ENCODE measurements around the gene DNM3.

DNM3 gene

DNA sequence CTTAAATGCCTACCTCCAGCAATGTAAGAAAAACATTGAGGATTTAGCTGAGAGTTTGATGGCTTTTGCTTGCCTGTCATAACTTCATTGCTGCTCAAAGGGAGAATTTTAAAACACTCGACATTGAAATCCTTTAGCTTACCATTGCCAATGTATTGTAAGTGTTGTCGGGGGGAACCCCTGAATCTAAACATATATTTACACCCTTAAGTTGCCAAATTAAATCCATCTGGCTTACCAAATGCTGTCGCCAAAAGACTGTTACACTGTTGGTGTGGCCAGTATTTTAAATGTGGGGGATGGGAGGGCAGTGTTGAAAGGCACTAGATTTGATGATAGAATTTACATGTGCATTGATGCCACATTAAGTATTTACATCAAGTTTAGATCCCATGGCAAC is 554.3 kb downstream of the DNM3 start:
- no peak for DNase-seq (ENCODE audit: low spot score)

DNA sequence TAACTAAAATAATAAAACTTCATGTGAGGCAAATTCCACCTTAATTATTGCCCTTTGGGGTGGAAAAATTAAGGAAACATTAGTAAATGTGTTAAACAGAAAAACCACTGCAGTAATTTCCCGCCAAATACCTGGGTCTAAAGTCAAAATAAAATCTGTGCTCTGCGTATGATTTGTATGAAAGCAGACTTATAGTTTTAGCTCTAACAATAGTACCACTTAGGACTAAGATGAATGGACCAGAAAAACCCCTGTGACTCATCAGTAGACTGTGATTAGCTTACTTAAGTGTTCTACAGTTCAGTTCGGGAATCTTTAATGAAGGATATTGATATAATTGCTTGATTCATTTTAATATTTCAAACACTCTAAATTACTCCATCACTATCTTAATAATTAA is 555.9 kb downstream of the DNM3 start:
- DNase-seq (ENCODE audit: low spot score), result peak; percentile 86

DNA sequence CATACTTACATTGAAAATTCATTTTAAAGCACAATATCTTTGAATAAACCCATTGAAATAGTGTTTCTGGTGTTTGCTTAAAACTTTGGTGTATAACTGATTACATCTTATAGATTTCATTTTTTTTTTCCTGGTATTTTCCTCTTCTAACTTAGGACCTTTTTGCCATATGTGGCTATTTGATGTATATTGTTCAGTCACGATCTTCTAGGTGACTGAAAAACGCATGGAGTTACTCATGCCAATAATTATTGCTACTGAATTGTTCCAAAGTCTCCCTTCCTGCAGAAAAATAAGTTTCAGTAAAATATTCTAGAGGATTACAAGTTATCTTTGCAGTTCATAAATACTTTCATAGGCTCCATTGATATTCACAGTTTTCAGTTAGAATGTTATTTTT is 556.3 kb downstream of the DNM3 start:
- DNase-seq (ENCODE audit: low spot score), result no peak

DNA sequence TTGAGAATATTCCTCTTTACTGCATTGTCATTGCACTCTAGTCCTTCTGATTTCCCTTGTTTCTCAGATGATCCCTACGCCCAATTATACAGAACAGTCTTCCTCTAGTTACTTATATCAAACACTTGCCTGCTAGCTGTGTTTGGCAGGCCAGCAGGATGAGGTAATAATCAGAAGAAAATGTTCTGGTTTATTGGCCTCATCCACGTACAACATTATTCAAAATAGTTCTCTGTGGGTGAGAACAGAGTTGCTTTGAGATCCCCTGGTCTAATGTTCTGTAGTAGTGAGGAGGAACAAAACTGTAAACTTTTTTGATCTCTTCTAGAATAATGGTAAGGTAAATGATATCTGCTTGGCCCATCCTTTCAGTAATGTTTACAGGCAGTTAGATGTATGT is 556.9 kb downstream of the DNM3 start:
- no peak for DNase-seq (ENCODE audit: low spot score)

DNA sequence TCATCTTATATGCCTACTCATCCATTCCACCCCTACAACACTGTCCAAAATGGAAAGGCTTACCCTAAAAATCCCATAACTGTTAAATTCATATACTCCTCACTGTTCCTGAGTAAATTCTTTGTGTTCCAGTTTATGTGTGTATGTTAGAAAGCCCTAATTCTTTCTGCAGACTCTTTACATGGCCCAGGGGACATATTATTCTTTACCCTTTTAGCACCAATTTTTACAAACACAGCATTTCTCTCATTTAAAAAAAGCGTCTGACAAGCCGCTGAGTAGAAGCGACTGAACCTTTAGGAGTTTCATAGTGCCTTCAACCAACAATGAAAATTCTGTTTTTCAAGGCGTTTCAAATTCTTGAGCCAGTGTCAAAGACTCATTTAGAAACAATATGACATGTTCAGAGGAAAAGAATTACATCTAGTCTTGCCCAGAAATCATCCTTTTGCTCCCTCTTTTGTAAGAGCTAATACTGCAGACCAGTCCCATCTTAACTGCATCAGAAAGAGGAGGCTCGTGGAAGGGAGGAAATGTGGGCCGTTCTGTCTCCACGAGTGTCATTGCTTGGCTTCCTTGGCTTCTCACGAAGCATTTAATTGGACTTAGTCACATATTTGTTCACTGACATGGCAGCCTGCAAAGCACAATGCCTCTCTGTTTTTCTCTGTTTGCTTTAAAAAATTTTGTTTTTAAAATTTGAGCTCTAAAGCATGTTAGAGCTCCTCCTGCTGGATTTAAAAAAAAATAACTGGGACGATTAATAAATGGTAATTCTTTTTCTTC is 557.9 kb downstream of the DNM3 start:
- DNase-seq (ENCODE audit: low spot score), result peak; percentile 95

DNA sequence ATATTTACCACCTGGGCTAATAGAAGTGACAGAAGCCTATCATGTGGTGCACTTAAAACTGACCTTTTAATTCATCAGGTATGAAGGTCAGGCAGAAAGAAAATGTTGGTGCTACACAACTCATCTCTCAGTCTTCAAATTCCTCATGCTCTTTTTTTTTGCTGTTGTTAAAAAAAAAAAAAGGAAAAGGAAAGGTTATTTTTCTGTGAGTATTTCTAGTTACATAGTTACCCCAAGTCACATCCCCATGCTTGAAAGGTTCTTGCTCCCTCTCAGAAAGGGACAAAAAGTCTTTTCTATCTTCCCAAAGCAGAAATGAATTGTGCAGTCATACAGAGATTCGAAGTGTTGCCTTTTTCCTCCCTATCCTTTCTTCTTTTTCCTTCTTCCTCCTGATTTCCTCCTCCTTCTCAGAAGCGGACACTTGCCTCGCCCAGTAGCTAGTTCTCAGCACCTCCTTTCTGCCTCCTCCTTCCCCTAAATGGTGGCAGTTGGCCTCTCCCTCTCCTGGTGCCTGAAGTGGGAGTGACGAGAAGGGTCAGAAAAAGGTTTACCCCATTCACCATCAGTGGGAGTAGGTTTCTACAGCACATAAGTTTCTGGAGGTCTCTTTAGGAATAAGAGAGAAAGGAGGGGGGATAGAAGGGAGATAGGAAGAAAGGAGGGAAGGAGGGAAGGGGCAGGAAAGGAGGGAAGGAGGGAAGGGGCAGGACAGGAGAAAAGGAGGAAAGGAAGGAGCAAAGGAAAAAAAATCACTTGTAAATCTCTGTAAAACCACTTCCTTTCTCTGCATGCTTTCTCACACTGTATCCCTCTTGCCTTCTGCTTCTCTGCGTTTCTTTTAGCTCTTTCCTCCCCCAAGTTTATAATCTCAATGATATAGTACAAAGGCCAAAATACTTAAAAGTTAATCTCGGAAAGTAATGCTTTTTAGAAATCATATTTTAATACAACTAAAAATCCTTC is 558.7 kb downstream of the DNM3 start:
- no peak for DNase-seq (ENCODE audit: low spot score)

DNA sequence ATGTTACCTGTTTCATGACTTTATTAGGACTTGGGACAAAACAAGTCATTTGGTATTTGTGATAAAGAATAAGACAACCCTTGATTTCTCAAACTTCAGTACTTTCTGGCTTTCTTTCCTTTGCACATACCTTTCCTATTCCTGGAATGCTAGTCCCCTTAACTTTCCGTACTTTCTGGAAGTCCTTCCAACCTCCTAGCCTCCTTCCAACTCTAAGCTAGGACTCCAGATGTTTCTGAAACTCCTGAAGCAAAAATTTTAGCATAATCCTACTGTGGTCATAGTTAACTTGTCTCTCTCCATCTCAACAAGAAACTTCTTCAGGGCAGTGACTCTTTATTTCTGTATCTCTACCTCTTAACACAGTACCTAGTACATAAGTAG is 559.4 kb downstream of the DNM3 start:
- no peak for DNase-seq (ENCODE audit: low spot score)

DNA sequence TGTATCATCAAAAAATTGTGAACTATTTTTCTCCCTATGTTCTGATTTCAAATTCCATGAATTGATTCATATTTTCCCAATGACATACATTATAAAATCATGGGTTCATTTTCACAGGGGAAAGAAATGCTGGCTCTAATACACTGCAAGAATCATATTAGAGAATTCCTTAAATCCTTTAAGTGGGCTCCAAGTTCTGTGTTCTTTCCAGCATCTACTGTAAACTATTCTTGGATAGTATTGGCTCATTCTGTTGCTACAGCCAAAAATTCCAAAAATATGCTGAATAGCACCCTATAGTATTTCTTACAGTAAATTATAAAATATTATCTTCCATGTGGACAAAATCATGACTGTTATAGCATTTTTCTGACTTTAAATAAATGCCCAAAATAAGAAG is 560.2 kb downstream of the DNM3 start:
- DNase-seq (ENCODE audit: low spot score), result no peak

DNA sequence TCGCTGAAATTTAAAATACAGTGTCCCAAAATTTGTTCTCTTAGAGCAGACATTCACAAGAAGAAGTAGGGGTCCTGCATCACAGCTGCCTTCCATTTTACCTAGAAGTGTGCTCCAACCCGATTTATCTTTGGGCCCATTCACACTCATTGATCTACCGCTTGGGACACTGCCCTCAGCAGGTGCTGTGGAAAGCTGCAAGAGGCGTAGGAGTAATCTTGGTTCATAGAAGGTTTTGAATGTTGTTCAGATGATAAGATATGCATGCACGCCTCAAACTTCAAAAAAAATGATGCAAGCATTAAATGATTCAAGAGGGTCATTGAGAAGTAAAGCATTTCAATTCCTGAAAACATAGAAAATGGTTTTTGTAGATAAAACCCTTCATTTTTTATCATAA is 560.6 kb downstream of the DNM3 start:
- DNase-seq (ENCODE audit: low spot score), result no peak

DNA sequence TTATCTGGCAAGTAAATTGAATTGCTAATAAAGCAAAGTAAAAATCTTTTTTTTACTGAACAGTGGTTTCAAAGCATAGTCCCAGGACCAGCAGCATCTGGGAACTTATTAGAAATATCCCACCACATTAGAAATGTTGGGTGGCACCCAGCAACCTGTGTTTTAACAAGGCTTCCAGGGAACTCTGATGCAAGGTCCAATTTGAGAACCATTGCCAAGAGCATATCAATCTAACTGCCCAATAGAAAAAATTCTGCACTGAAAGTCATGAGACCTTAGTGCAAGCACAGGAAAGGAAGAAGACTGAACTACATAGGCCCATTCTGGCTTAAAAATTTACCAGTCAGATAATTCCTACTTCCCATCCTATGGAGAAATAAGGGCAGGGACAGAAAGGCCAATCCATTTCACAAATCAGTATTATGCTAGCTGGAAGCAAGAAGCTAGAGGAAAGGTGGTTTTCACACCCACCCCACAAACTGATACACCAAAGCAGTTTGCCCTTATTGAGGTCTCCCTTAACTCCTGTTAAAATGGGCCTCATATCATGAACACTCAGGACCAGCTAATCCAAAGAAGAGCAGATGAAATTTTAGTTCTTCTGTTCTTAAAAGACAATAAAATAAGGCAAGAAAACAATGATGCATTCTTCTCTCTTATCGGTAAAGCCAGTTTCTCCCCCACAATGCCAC is 561.7 kb downstream of the DNM3 start:
- no peak for DNase-seq (ENCODE audit: low spot score)

DNA sequence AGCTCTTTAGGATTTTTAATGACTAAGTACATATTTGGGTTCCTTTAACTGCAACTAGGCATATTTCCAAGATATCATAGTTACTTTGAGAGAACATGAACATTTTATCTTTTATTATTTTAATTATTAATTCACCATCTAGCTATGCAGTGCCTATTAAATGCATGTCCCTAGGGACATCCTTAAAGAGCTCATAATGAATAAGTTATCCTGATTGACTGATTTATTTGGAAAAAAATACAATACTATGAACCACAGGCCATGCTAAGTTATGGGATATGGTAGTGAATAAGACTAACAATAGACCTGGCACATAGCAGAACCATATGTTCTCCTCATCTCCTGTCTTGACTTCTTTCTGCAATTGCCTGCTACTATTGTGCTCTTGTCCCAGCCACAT is 562.8 kb downstream of the DNM3 start:
- DNase-seq (ENCODE audit: low spot score), result no peak

DNA sequence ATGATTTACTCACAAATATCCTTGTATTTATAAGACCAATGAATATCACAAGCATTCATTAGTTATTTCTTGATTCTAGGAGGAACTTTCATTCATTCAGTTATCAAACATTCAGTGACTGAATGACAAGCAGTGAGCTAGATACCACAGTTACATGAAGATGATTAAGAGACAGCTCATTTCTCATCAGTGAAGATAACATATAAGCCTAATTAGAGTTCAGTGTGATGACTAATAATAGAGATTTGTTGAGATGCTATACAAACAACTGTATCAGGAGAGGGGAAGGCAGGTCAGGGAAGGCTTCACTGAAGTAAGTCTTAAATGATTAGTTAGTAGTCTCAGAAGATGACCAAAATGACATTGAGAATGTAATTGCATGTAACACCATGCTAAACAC is 564.6 kb downstream of the DNM3 start:
- no peak for DNase-seq (ENCODE audit: low spot score)

DNA sequence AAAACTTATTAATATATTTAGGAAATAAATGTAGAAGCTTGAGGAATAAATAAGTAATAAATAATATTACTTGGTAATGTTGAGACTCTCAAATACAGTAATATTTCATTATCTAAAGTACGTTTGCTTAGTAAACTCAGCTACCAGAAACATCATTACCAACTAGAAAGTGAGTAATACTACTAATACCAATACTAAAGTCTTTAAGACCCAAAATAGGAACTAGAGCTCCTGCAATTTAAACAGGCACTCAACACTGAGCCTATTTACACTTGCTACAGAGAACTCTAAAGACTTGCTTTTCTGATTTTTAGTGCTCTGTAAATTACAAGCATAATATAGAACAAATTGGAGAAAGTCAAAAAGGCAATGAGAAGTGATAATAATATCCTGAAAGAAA is 565.7 kb downstream of the DNM3 start:
- DNase-seq (ENCODE audit: low spot score), result no peak

DNA sequence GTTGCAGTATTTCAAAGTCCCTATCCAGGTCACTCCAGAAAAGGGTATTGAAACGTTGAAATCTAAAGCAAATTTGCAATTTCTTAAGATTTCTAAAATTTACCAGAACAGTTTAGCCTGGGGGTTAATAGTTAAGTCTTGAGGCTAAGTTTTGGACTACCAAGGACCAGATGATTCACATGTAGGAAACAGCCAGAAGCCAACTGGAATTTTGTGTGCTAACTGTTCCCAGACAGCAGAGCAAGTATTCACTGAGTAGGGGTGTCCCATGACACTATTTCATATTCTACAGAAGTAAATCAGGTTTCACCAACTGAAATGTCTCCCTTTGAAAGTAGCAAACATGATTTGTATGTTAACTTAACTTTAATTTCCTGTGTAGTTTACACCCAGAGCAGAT is 567.7 kb downstream of the DNM3 start:
- DNase-seq (ENCODE audit: low spot score), result no peak

DNA sequence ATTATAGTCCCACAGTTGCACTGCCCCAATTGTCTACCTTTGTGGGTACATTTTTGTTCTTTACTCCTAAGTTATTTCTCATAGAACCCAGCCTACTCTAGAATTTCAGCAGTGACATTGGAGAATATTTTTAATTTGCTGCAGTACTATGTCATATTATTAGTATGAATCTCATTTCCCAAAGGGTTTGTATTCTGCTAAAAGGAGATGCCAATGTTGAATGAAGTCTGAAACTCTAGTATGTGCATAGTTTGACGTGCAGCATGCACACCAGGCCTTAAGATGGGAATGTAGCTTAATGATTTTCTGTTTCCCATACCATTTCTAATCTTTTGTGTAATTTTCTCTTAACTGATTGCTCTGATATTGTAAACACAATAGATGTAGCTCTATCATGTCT is 568.7 kb downstream of the DNM3 start:
- DNase-seq (ENCODE audit: low spot score), result no peak

DNA sequence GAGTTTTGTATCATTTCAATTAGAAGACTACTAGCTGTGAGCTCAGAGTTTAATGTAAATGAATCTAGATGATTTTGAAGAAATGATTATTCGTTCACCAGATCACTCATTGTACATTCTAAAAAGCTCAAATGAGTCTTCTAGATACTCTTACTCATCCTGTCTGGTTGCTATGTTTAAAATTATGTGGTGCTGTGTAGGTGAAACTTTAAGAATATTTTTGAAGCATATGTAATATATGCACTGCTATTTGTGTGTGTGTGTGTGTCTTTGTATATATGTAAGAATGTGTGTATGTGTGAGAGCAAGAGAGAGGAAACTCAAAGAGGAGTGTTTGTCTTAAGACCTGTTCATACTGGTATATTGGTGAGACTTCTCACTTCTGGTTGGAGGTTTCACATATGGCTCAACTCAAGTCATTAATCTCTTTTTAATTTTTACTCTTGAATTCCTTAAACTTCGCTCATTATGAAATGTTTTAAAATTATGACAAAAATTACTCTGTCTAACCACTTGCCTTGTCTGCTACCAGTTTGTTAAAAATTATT is 570.6 kb downstream of the DNM3 start:
- DNase-seq (ENCODE audit: low spot score), result no peak

DNA sequence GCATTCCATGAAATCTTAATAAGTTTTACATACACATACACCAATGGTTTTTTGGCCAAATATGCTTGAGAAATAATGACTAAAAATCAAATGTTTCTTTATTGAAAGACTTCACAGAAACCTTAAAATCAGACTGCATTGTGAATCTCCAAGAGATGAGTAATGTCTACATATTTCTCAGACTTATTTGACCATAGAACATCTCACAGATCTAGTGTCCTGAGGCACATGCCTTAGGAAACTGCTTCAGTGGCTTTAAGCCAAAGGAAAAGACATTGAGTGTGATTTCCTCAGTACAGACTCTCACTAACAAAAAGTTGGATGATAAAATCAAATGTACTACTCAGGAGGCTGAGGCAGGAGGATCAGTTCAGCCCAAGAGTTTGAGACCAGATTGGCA is 573.0 kb downstream of the DNM3 start:
- DNase-seq (ENCODE audit: low spot score), result no peak

DNA sequence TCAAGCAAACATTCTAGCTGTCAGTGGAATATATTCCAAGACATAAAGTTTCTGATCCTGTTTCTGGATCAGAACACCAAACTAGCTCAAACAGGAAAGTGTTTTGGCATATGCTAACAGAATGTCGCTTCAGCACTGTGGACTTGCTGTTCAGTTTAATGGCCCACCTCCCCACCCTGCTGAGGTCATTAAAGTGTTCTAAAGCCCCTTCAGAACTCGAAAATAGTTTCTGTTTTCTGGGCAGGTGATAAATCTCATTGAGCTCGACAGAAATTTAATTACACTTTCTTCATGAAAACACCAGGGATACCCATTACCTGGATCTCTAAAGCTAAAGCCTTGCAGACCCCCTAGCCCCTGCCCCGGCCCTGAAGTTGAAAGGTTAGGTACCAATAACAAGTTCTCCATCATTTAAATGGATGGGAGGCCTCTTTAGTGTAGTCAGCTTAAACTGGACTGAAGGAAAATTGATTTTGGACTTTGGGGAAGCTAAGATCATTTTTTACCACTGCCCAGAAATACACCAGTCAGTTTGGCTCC is 575.3 kb downstream of the DNM3 start:
- DNase-seq (ENCODE audit: low spot score), result no peak

DNA sequence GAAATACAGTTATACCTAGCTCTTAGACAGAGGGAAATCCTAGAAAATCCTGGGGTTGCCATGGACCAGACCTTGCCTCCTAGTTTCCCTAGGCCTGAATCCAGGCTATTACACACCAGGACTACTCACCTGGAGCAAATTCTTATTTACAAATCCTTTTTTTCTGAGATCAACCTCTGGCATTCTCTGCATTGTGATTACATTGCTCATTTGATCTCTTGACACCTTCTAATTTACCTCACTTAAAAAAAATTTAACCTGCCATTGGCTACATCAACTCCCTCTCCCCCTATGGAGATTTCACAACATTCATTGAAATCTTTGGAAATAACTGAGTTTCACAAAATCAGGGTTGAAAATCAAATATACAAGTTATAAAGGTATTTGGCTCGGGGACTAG is 576.3 kb downstream of the DNM3 start:
- no peak for DNase-seq (ENCODE audit: low spot score)

DNA sequence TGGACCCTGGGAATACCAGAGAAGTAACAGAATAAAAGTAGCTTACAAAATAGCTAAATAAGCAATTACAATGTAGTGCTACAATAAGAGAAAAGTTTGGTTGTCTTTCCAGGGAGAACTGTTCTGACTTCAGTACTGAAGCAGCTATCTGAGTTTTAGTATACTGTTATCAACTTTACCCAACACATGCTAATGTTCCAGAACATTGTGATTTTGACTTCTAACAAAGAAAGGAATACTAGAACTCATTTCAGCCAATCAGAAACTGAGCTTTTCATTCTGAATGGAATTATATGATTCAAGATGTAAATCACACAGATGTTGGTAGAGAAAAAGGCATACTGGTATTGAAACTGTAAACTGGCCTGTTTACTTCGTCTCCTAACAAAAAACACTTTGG is 579.1 kb downstream of the DNM3 start, which contains the start of gene C1orf105:
C1orf105 (plus strand) TSS at position 301 of the 400 bp plus-strand sequence. CDS start 201 bp downstream, outside the sequence.
- DNase-seq (ENCODE audit: low spot score), result no peak

DNA sequence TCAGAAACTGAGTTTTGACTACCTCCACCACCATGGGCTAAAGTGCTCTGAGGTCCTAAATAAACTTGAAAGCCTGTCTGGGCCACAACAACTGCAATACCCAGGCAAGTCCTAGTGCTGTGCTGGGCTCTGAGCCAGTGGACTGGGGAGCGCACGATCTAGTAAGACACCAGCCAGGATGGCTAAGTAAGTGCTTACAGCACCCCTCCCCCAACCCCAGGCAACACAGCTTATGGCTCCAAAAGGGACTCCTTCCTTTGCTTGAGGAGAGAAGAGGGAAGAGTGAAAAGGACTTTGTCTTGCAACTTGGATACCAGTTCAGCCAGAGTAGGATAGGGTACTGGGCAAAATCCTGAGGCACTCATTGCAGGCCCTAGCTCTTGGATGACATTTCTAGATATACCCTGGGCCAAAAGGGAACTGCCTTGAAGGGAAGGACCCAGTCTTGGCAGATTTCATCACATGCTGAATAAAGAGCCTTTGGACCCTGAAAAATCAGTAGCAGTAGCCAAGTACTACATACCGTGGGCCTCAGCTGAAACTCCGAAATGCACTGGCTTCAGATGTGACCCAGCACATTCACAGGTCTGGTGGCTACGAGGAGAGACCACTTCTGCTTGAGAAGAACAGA is 580.8 kb downstream of the DNM3 start:
- no peak for DNase-seq (ENCODE audit: low spot score)

DNA sequence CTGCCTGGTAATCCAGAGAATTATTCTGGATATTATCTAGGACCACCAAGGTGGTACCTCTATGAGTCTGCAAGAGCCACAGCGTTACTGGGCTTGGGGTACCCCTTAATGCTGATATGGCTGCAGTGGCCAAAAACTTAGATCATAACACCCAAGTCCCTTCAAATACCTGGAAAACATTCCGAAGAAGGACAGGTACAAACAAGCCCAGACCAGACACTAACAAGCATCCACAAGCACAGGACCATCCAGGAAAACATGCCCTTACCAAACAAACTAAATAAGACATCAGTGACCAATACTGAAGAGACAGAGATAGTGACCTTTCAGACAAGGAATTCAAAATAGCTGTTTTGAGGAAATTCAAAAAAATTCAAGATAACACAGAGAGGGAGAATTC is 582.0 kb downstream of the DNM3 start:
- no peak for DNase-seq (ENCODE audit: low spot score)

Measured in COLO829 (cell line).